ENCODE data around the gene DLX6. TPM values are rescaled to one million over a fixed set of nuclear protein-coding genes. Genes with fewer than 3 reads are reported as not detected.

The DLX6 gene
- total and polyA plus RNA-seq, 2 experiments from 2014 or later = not detected

- no peak for TF ChIP-seq ZNF462 (CRISPR knock-in tag; IDR thresholded peaks at IDR 0.05)
- no peak for TF ChIP-seq JUNB (IDR thresholded peaks at IDR 0.05; ENCODE audit: unreplicated experiment)
- no peak for TF ChIP-seq POLR2AphosphoS5 (IDR thresholded peaks at IDR 0.05; ENCODE audit: low read depth)
Observed at GRCh38 chr7:97015279-97015678, 9.9 kb downstream of the DLX6 start (continued).

- Histone ChIP-seq H3K79me2 (replicated peaks; ENCODE audit: insufficient read depth) (no peaks in the 10 kb centered on the region), H3K27me3 (ENCODE audit: insufficient read depth) (peaks cover 100% of the 10 kb centered on the region), H3K4me3 (peak overlapping the region; percentile 51), H2AFZ (no peak overlapping the region), H3K9me2 (ENCODE audit: insufficient read depth) (no peaks in the 10 kb centered on the region), H3K4me1 (ENCODE audit: insufficient read depth) (peaks cover 62% of the 10 kb centered on the region), H3K36me3 (ENCODE audit: insufficient read depth) (no peaks in the 10 kb centered on the region), H4K20me1 (replicated peaks; ENCODE audit: insufficient read depth) (peaks cover 59% of the 10 kb centered on the region), H3K4me2 (peak overlapping the region; percentile 79), H3K27ac (ENCODE audit: low read depth) (no peak overlapping the region), H3F3A (replicated peaks; ENCODE audit: low read depth) (peaks cover 59% of the 10 kb centered on the region)
- Mint-ChIP-seq H3K27ac (no peak overlapping the region), H3K27me3 (ENCODE audit: insufficient read depth, low read depth, poor library complexity) (peaks cover 100% of the 10 kb centered on the region), H3K36me3 (ENCODE audit: low read depth) (no peaks in the 10 kb centered on the region; the same call in 2 of the 3 replicates), H3K4me1 (peaks cover 48% of the 10 kb centered on the region), H3K9me3 (peaks cover 7% of the 10 kb centered on the region; the same call in 1 of the 3 replicates), H3K4me3 (peak overlapping the region; percentile 68)
- DNase-seq (ENCODE audit: low spot score) (peak; percentile 5), ATAC-seq (no peak)
- TF ChIP-seq EZH2 (IDR thresholded peaks at IDR 0.05; ENCODE audit: low read depth, unreplicated experiment) (peak; percentile 76), REST (IDR thresholded peaks at IDR 0.05; ENCODE audit: unreplicated experiment) (no peak), ZNF462 (CRISPR knock-in tag; IDR thresholded peaks at IDR 0.05) (no peak)
Observed at GRCh38 chr7:97015756-97016380, 10.5 kb downstream of the DLX6 start.

Measured in GM23338 (cell line).